ENCODE data around the gene SH3YL1.
A peak's percentile ranks its signal among the peaks of the same experiment; 100 is the strongest.

Gene SH3YL1

GRCh38 chr2:255195-255594 lies 8.6 kb downstream of the SH3YL1 start:
- no peak for DNase-seq

- no peak for DNase-seq
These were observed 9.6 kb downstream of the SH3YL1 start for GRCh38 chr2:254241-254640.

- no peak for DNase-seq
These were observed 10.6 kb downstream of the SH3YL1 start for GRCh38 chr2:253202-253638.

- no peak for DNase-seq
These were observed 11.7 kb downstream of the SH3YL1 start for GRCh38 chr2:252001-252602.

GRCh38 chr2:249538-250042 lies 14.2 kb downstream of the SH3YL1 start:
- no peak for DNase-seq

- no peak for DNase-seq
These were observed 15.1 kb downstream of the SH3YL1 start for GRCh38 chr2:248724-249123.

- DNase-seq, result peak; percentile 57
These were observed 17.2 kb downstream of the SH3YL1 start for GRCh38 chr2:246489-247144.

GRCh38 chr2:244547-244946 lies 19.3 kb downstream of the SH3YL1 start:
- no peak for DNase-seq

- no peak for DNase-seq
These were observed 25.0 kb downstream of the SH3YL1 start for GRCh38 chr2:238869-239268.

GRCh38 chr2:238431-238830 lies 25.4 kb downstream of the SH3YL1 start:
- no peak for DNase-seq

- no peak for DNase-seq
These were observed 26.0 kb downstream of the SH3YL1 start for GRCh38 chr2:237878-238277.

- DNase-seq, result no peak
These were observed 26.8 kb downstream of the SH3YL1 start for GRCh38 chr2:236993-237539.

- DNase-seq, result no peak
These were observed 29.4 kb downstream of the SH3YL1 start for GRCh38 chr2:234421-234820.

- no peak for DNase-seq
These were observed 30.8 kb downstream of the SH3YL1 start for GRCh38 chr2:233030-233429.

- DNase-seq, result no peak
These were observed 32.2 kb downstream of the SH3YL1 start for GRCh38 chr2:231521-232185.

- no peak for DNase-seq
These were observed 35.1 kb downstream of the SH3YL1 start for GRCh38 chr2:228518-229278.

GRCh38 chr2:228115-228514 lies 35.7 kb downstream of the SH3YL1 start:
- DNase-seq, result no peak

GRCh38 chr2:223971-224760 lies 39.7 kb downstream of the SH3YL1 start:
- no peak for DNase-seq

GRCh38 chr2:223451-223850 lies 40.4 kb downstream of the SH3YL1 start:
- DNase-seq, result no peak

GRCh38 chr2:216068-216467 lies 47.8 kb downstream of the SH3YL1 start:
- DNase-seq, result no peak

- no peak for DNase-seq
These were observed 49.7 kb downstream of the SH3YL1 start for GRCh38 chr2:213932-214693.

Data from amniotic stem cell (primary cell).